Endometrial microvascular endothelial cells (primary cell): ENCODE results near the gene DENND1A. TPM values are rescaled to one million over a fixed set of nuclear protein-coding genes. Genes with fewer than 3 reads are reported as not detected.
"Not testable (repeated sequence)": the region's sequence is repeated elsewhere in the genome, so short reads cannot be mapped to it uniquely, and the experiment has no call there.

Experiments used
- in situ Hi-C: cut with HindIII; loops from 2 replicates; pipeline ENCODE4 v1.10.0; 2017; ENCODE audit warnings: low sequenced_read_pairs, low pct_unique_long_range_greater_than_20kb; ENCODE audit errors: inconsistent ontology term
- total RNA-seq: library from RNA; depleted of rRNA; stranded (reverse); fragments of >200 nt; gene quantifications from one replicate; pipeline ENCODE4 v1.2.3, GENCODE V29; 2015; ENCODE audit errors: inconsistent ontology term

DENND1A gene
- total RNA-seq, 1 donor from 2014 or later: 13.6 TPM

DNA sequence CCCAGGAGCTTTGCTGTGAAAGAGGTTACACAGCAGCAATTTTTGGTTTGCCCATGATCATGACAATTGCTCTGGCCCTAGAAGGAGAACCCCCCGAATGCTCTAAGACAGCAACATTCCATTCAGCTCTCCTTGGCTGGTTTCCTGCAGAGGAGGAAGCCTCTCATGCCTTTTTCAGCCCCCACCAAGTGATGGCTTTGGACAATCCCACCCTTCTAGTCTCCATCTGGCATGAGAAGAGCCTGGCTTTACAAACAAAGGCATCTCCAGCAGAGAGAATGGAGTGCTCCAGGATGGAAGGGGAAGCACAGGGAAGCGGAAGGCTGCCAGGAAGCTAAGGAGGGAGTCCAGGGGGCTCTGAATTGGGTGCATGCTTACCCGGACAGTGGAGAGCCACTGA lies 475.6 kb downstream of the DENND1A start:
- in situ Hi-C loops: no loop called here

- in situ Hi-C loops: no loop called here
These were observed 476.1 kb downstream of the DENND1A start for GRCh38 chr9:123453831-123454321.

- in situ Hi-C loops: no loop called here
These were observed 476.8 kb downstream of the DENND1A start for GRCh38 chr9:123453076-123453667.

DNA sequence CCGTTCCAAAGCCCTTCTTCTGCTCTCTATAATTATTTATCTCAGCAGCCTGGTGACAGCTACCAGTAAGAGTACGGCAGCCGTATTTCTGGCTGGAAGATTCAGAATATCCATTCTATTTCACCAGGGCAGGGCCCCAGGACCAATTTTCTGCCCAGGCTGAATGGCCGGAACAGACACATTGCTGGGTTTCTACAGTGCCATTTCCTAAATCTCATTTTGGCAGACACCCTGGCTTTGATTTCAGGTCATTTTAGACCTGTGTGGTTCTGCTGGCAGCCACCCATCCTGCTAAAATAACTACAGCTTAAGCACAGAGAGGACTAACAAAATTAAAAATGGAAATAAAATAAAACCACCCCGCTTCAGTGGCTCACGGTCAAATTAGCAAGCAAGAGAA lies 478.9 kb downstream of the DENND1A start:
- in situ Hi-C loops: no loop called here

DNA sequence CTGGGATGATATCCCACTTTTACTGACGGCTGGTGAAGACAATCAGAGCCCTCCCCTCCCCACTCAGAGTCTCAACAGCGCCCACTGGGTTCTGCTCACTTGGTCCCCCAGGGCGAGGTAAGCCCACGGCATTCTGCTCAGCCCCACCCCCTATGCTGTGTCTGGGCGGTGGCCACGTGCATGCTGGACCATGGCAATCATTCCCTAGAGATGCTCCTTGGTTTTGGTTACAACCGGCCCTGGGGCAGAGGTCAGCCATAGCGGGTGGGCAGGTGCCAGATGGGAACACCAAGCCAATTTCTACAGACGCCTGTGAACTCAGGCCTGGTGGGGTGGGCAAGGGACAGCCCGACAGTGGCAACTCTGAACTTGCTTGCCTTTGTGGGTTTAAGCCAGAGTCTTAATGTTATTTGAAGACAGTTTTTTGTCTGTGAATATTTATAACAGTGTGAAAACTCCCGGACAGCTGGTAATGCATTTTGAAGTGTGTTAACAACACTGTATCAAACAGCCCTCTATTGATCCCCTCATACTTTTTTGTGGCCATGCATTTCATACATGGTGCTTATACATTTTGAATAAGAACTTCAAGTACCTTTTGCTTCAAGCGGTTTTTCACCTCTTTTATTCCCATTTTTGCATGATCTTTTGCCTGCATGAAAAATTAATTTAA lies 479.7 kb downstream of the DENND1A start:
- in situ Hi-C loops: no loop called here

- in situ Hi-C loops: no loop called here
These were observed 481.8 kb downstream of the DENND1A start for GRCh38 chr9:123447934-123448646.

GRCh38 chr9:123445981-123446610 lies 483.8 kb downstream of the DENND1A start:
- in situ Hi-C loops: no loop called here

GRCh38 chr9:123445116-123445515 lies 484.8 kb downstream of the DENND1A start:
- in situ Hi-C loops: no loop called here

- in situ Hi-C loops: no loop called here
These were observed 488.2 kb downstream of the DENND1A start for GRCh38 chr9:123441769-123442168.

DNA sequence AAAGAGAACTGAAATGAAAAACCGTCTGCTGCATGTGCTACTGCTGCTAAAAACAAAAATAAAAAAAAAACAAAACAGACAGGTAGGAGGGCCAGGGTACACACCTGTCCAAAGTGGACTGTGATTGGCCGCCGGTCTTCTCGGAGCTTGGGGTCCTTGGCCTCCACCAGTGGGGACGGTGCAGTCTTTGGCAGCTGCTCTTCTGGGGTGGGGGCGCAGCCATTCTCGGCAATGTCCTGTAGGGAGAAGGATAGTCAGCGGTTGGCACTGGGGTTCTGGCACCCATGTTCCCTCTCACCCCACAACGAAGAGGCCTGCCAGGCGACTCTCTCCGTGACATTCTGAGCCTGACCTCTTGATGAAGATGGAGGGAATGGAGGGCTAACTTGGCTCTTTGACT lies 489.7 kb downstream of the DENND1A start:
- in situ Hi-C loops: no loop called here

DNA sequence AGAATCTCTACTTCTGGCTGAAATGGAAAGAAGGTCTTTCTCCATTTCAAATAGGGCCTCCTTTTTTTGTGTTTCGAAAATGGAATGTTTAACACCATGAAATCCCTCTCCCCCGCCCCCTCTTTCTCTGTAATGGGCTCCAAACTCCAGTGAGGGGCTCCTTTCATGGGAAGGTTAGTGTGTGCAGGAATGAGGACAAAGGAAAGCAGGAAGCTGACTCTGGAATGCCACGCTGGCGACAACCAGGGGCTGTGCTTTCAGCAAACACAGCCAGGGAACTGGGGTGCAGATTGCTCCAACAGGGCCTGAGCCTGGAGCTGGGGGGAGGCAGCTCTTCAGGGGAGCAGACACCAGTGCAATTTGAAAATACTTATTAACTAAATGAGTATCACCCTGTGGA lies 491.1 kb downstream of the DENND1A start:
- in situ Hi-C loops: no loop called here

- in situ Hi-C loops: no loop called here
These were observed 491.6 kb downstream of the DENND1A start for GRCh38 chr9:123438321-123438720.

- in situ Hi-C loops: no loop called here
These were observed 492.7 kb downstream of the DENND1A start for GRCh38 chr9:123437201-123437600.

DNA sequence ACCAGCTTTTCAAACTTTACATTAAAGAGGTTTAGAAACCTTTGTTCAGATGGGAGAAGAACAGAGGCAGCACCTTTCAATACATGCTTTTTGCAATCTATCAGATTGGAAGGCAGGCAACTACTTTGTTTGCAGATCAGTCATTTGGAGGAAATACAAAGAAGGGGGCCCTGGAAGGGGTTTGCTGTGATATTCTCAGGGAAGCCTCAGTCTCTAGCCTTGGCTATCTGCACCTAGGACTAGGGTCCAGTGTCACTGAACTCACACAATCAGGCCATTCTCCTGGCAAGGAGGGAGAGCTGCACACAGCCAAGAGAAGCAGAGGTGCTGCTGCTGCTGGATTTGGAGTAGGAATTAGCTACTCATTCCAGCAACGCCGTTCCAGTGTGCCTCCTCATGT lies 494.5 kb downstream of the DENND1A start:
- in situ Hi-C loops: no loop called here

GRCh38 chr9:123434619-123435240 lies 495.2 kb downstream of the DENND1A start:
- in situ Hi-C loops: no loop called here

DNA sequence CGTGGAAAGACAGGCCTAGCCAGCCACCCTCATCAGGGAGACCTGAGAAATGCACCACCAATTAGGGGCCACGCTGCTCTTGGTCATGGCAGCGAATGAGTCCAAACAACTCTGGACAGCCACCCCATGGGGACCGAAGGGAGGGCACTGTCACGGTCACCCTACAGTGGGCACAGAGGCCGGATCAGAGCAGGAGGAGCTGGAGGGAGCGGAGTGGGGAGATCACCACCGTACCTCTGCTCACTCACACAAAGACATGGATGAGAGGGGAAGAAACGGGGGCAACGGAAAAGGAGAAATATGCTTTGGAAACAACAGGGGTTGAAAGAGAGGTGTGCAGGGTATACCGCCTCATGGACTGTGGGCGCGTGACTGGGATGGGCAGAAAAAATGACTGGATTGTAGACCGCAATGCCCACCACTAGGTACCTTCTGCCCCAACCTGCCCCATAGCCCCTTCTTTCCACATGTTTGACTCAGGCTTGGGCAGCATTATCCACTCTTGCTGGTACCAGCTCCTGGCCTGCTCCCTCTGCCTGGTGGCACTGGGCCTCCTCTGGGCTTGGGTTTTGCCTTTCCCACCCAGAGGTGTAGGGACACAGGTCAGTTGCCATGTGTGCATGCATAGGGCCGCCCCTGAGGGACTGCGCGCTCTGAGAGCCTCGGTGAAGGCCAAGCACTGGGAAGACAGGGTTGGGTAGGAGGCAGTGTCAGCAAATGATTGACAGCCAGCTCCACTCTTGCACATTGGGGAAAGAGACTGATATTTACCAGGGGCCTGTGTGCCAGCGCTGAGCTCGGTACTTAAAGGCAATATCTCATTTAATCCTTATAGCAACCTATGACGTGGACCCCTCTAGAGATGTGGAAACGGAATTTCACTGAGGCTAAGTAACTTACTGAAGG lies 497.3 kb downstream of the DENND1A start:
- in situ Hi-C loops: no loop called here

DNA sequence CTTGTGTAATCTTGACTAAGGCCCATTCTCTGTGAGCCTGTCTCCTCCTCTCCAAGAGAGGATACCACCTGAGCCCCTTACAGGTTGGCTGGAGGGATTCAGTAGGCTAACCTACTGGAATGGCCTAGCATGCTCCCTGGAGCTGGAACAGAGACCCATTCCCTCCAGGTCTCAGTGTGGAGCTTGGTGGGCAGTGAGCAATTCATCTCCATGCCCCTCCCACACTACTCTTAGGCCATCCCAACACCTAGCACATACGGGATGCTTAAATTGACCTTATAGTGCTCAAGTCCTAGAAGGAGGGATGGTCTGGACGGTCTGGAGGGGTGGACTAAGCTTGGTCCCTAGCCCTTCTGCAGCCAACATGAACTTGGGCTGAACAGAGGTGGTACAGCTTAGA lies 498.3 kb downstream of the DENND1A start:
- in situ Hi-C loops: no loop called here

- in situ Hi-C loops: not testable (repeated sequence)
These were observed 501.5 kb downstream of the DENND1A start for GRCh38 chr9:123428450-123428849.
